ENCODE data around the gene ZNF362. TPM values are rescaled to one million over a fixed set of nuclear protein-coding genes. Genes with fewer than 3 reads are reported as not detected.

ZNF362 gene
- total RNA-seq, 1 experiment from 2014 or later: 3.5 TPM

DNA sequence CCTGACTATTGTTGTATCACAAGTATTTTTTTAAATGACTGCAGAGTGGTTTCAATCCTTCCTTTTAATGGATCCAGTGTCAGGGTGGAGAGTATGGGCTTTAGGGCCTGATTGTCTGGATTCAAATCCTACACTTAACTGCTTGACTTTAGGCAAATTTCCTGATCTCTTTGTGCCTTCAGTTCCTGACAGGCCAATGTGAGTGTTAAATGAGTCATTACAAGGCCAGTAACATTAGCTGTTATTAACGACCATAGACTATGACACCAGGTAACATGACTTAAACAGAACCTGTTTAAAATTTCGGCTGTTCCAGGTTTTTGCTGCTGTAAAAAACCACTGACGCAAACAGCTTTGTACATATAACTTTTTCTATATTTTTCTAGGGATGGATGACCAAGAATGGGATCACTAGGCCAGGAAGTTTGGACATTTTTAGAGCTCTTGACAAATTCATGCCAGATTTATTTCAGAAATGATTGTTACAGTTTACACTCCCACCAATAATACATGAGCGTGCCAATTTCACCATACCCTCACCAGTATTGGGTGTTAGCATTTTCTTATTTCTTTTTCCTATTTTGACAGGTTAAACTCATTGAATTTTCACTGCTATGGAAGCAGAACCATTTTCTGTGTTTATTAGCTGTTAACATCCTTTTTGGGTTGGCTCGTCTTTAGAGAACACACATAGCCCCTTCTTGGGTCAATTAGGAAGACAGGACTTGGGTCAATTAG is 11.3 kb downstream of the ZNF362 start:
- DNase-seq (ENCODE audit: low spot score): no peak

DNA sequence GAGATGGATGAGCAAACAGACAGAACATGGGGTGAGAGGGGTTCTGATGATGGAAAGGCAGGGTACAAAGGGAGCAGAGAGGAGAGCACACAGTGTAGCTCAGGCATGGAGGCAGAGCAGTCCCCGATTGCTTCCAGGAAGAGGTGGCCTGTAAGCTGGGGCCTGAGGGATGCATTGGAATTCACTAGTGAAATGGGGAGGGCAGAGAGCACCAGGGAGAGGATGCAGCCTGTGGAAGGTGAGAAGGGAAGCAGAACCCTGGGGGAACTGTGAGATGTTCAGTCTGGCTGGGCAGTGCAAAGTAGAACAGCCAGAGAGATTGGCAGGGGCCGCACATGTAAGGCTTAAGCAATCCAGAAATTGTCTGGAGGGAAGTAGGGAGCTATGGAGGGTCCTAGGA is 12.2 kb downstream of the ZNF362 start:
- no peak for DNase-seq (ENCODE audit: low spot score)

DNA sequence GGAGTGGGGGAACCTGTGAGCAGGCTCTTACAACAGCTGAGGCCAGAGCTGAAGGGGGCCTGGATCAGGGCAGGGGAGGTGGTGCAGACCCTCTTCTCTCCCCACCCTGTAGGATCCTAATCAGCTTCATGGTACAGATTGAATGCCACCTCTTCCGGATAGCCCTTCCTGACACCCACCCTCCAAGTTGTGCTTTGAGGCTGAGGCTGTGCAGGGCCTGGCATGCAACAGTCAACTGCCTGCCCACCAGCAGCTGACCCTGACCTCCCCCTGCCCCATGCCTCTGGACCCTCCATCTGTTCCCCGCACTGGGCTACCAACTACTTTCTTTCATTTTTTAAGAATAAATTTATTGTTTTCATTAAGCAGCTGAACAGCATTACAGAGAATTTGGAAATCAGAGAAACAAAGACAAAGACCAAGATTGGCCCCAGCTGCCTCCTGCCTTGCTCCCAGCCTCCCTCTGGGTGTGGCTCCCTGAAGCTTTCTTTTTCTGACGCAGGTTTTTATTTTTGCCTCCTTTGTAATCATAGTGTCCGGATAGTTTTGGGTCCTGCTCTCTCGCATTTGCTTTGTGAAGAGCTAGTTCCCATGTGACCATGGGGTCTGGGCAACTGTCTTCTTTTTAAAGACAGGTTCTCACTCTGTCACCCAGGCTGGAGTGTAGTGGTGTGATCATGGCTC is 12.8 kb downstream of the ZNF362 start:
- no peak for DNase-seq (ENCODE audit: low spot score)

DNA sequence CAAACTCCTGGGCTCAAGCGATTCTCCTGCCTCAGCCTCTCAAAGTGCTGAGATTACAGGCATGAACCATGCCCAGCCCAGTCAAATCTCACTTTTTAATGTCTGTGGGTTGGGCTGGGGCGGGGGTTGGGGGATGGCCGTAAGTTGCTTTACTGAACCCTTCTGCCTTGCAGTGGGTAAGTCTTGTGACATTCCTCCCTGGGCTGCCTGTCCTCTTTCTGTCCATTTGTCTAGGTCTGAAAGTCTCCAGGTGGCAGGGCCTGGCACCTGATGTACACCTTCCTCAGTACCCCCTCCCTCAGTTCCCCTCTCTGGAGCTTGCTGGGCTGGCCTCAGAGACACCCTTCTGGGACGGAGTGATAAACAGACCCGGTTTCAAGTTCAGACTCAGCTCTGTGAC is 13.3 kb downstream of the ZNF362 start:
- no peak for DNase-seq (ENCODE audit: low spot score)

DNA sequence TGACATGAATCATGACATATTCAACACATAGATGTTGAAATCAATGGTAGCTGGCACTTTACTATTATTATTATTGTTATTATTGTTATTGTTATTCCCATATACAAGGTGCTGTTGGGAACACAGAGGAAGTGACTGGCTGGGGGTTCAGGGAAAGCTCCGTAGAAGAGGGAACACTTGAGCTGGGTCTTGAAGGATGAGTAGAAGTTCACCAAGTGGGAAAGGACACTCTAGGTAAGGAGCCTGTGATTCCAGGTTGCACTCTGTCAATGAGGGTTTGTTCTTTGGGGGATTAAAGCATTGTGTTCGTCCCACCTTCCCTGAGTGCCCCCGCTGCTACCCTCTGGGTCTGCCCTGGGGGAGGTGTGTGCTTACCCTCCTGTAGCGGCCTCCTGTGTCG is 14.1 kb downstream of the ZNF362 start:
- no peak for DNase-seq (ENCODE audit: low spot score)

DNA sequence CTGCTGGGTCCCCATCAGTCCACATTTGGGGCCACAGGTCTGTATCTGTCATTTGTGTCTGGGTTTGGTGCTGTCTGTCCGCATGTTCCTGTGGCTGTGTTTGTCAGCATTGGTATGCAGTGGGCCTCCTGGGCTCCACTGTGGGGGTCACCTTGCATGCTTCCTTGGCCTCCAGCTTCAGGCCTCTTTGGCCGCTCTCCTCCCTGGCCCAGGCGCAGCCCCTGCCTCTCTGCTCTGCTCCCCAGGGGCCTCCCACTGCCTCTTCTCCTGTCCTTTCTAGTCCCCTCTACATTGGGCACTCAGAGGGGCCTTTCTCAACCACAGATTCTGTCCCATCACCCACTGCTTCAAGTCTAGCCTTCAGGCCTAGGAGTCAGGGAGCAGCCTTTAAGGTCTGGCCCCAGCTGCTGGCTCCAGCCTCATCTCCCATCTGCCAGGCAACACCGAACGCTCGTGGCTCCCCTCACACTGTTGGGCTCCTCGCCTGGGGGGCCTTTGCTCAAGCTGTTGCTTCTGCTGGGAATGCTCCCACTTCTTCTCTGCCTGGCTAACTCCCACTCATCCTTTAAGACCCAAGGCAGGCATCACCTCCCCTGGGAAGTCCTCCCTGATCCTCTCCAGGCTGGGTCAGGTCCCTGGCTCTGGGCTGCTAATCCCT is 14.6 kb downstream of the ZNF362 start:
- DNase-seq (ENCODE audit: low spot score): no peak

DNA sequence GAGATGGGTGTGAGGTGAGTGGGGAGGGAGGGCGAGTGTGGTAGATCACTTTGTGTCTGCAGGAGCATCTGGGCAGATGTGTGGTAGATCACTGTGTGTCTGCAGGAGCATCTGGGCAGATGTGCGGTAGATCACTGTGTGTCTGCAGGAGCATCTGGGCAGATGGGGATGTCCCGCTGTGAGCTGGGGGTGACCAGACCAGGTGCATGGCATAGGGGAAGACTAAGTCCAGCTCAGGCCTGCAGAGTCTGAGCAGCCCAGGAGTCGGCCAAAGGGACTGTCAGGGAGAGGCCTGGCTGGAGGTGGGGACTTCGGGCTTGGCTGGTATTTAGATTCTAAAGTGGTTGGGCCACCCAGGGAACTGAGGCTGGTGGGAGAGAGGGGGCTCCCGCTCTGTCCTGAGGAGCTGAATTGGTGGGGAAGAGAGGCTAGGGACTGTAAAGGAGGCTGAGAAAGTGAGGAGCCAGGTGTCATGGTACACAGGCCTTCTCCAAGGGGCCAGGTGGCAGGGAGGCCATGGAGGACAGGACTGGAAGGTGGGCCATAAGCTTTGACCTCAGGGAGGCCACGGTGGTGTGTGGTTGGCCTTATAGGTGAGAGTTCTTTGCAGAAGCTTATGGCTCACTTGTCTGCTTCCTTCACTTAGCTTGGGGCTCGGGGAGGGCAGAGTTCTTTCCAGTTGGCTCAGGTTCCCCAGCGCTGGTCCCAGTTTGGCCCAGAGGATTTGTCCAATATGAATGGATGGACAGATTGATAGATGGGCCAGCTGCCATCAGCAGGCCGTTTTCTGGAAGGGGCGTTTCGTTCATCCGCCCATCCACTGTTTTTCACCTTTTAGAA is 15.6 kb downstream of the ZNF362 start:
- no peak for DNase-seq (ENCODE audit: low spot score)

DNA sequence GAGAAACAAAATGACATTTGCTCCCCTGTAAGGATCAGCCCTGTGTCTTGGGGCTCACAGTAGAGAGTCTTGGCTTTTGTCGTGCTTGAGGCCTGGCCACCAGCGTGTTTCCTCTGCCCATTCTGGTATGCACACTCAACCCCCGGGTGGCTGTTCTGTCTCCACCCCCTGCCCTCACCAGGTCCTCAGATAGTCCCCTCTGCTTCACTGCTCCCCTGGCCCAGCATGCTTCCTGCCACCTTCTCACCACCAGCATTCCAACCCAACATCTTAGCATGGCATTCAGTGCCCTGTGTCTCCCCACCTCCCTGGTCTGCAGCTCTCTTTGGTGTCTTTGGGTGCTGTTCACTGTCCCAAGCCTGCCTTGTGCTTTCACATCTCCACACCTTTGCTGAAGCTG is 16.2 kb downstream of the ZNF362 start:
- DNase-seq (ENCODE audit: low spot score): no peak

DNA sequence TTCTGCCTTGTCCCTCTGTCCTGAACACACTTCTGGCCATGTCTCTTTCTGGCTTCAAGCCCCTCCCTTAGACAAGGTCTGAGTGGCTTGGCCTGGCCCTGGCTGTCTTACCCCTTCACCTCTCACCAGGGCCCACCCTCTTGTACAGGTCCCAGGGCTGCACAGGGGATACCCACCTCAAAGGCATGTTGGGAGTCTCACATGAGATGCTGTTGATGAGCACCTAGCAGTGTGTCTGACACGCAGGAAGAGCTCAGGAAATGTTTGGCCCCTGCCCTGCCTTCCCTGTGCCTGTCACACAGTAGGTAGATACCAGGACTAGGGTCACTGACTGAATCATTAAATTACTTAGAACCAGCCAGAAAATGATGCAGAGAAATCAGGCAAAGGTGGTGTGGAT is 16.6 kb downstream of the ZNF362 start:
- no peak for DNase-seq (ENCODE audit: low spot score)

DNA sequence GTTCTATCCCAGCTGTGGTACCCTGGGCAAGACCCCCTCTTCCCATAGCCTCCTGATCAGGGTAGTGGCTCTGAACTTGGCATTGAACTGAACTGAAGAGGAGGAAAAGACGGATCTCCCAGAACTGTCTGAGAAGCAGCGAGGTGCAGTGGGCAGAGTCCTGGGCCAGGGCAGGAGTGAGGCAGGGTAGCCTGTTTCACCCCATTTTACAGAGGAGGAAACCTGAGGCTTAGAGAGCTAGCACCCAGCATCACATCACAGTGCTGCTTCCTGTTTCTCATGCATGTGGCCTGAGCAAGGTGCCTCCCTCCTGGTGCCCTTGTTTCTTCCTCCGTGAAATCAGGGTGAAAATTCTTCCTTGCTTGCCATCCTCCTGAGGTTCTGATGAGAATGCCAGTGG is 17.1 kb downstream of the ZNF362 start:
- DNase-seq (ENCODE audit: low spot score): no peak

DNA sequence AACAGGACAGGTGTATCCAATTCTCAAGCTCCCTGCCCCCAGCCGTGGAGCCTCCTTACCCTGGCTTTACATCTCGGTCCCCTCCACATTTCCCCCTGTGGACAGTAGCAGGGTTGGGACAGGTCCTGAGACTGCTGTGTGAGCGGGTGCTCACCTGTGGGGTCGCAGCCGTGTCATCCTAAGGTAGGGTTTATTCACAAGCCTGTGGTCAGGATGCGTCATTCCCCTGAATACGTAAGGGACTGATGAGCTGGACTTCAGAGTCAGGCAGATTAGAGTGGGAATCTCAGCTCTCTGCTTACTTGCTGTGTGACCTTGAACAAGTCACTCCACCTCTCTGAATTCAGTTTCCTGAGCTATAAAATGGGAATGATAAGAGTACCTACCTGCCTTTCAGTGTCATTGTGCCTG is 17.7 kb downstream of the ZNF362 start:
- DNase-seq (ENCODE audit: low spot score): no peak

DNA sequence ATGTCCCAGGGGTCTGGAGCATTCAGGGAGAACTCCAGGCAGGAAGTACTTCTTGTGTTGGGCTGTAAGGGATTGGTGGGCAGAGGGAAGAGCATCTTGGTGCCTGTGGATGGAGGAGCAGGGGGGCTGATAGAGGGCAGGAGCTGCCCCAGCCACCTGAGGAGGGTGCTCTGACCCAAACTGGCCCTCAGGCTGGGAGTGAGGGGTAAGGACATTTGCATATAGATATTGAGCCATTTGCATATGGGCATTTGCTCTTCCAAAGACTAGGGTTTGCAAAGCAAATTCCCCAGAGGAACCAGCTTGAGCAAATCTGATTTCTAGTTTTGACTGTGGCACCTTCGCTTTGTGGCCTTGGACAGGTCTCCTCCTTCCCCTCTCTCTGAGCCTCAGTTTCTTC is 18.2 kb downstream of the ZNF362 start:
- no peak for DNase-seq (ENCODE audit: low spot score)

DNA sequence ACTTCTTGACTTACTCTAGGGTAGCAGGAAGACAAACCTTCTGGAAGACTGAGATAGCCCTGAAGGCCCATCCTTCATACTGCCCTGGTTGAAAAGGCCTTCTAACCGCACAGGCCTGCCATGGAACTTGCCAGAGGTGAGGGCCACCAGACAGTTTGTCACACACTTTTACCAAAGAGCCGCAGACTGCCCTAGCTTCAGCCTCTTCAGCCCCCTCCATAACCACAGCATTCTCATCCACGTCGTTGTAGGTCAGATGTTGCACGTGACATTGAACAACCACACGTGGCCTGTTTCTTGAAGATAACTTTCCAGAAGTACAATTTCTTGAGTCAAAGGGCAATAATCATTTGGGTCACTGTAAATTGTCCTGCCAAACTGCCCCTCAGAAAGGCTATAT is 18.9 kb downstream of the ZNF362 start:
- no peak for DNase-seq (ENCODE audit: low spot score)

DNA sequence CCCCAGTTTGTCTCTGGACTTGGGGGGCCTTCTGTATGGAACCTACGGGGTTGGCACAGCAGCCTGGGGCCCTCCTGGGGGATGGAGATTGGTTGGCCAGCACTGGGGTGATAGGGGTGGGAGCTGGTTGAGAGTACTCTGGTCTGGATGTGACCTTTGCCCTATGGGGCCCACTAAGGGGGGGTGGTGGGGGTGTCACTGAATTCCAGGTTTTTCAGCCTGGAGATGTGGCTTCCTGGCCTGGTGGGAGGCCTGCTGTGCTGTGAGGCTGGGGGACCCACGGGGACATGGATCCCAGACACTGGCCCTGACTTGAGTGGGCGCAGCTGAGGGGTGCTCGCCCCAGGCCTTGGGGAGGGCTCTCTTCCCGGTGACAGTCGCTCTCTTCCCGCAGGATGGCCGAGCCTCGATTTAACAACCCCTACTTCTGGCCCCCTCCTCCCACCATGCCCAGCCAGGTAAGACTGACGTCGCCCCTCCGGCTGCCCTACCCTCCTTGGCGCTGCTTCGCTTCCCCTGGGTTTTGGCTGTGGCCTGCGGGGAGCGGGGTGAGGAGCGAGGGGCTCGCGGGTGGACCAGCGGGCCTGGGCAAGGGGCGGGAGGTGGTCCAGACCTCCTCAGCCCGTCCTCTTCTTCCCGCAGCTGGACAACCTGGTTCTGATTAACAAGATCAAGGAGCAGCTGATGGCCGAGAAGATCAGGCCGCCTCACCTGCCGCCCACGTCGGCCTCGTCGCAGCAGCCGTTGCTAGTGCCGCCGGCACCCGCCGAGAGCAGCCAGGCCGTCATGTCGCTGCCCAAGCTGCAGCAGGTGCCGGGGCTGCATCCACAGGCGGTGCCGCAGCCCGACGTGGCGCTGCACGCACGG is 19.6 kb downstream of the ZNF362 start:
- DNase-seq (ENCODE audit: low spot score): no peak

DNA sequence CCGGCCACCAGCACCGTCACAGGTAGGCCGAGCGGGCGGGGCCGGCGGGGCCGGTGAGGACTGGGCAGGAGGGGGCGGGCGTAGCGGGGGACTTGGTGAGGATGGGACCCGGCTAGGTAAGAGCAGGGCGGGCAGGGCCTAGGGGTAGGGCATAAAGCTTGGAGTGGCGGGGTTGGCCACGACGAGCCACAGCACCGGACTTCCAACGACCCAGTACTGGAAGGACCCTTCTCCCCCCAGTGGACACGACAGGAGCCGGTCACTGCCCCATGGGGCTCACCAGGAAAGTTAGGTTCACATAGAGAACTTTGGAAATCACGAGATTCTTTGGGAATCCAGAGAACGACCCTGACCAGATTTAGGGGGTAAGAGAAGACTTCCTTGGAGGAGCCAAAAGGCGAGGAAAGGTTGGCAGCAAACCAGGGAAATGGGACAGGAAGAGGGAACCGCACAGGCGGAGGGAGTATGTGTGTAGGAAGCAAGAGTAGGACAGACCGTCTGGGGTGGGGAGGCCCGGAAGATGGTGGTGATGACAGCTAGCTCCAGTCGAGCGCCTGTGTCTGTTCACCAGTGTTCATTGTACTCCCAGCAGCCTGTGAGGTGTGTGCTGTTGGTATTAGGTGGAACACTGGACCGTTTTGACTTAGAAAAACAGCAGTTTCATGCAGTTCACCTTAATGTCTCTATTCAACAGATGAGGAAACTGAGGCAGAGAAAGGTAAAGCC is 20.4 kb downstream of the ZNF362 start:
- DNase-seq (ENCODE audit: low spot score): no peak

DNA sequence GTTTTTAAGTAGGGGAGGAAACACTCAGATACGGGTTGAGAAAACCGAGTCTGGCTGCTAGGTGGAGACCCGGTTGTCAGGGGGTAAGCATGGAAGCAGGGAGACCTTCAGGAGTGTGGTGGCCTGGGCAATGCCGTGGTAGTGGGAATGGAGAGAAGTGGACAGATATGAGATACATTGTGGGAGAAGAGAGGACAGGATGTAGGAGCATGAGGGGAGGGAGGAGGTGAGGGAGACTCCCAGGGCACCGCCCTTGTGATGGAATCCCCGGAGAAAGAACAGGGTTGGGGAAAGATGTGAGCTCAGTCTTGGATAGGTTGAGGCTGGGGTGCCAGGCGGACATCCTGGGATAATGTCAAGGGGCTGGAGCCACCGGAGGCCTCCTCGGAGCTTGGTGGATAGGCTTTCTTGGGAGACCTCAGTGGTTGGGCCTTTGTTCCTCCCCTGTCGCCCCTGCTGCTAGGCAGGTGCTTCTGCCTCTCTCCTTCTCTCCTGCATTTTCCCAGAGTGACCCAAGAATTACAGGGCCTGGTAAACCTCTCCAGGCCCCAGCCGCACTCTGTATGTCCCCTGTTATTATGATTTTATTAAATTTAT is 21.3 kb downstream of the ZNF362 start:
- no peak for DNase-seq (ENCODE audit: low spot score)

DNA sequence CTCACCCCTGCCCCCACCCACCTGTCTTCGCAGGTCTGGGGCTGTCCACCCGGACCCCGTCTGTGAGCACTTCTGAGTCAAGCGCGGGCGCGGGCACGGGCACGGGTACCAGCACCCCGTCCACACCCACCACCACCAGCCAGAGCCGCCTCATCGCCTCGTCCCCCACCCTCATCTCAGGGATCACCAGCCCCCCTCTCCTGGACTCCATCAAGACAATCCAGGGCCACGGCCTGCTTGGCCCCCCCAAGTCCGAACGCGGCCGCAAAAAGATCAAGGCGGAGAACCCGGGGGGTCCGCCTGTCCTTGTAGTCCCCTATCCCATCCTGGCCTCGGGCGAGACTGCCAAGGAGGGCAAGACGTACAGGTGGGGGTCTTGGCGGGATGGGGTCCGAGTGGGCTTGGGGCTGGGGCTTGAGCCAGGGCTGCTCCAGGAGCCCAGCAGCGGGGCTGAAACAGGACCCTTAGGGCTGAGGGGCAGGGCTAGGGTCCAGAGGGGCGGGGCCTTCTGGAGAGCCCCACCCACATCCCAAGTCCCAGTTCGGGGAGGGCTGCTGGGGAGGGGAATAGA is 23.9 kb downstream of the ZNF362 start:
- no peak for DNase-seq (ENCODE audit: low spot score)

DNA sequence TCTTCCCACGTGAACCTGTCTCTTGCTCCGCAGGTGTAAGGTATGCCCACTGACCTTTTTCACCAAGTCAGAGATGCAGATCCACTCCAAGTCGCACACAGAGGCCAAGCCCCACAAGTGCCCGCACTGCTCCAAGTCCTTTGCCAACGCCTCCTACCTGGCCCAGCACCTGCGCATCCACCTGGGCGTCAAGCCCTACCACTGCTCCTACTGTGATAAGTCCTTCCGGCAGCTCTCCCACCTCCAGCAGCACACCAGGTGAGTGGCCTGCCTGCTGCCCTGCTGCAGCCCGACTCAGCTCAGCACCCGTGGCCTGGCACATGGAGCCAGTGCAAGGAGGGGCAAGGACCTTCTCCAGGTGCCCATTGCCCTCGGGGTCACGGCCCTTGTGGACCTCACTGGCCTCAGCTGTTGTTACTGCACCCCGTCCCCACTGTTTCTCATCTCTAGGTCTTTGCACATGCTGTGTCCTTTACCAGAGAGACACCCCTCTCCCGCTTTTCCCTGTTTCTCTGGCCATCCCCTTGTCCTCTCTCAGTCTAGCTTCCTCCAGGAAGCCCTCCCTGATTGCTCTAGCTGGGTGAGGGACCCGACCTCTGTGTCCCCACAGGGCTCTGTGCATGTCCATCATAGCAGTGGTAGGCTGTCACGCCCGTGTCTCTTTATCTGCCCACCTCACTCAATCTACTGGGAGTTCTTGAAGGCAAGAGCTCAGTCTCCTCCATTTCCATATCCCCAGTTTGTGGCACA is 25.4 kb downstream of the ZNF362 start:
- DNase-seq (ENCODE audit: low spot score): no peak

DNA sequence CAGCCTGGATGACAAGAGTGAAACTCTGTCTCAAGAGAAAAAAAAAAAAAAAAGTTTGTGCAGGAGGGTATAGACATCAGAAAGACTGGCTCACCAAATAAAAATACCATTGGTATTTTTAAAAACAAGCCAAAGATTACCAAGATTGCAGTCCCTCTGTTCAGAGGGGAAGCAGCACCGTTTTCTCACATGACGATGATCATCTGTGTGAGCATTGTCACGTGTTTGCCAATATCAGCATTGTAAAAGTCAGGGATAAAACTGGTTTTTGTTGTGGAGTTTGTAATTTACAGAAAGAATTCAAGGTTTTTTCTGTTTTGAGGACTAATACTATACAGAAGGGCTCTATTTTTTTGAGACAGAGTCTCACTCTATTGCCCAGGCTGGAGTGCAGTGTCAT is 26.5 kb downstream of the ZNF362 start:
- no peak for DNase-seq (ENCODE audit: low spot score)

Data from A172 (cell line).